GM10248 (cell line): ENCODE measurements around the gene UBE2F.

Source experiments
- CTCF ChIA-PET: fragments of 300-600 bp; sonication (Branson Sonifier 250); formaldehyde crosslinking; extraction: SDS; loops from one replicate; lab custom pipeline; 2021; ENCODE audit warnings: antibody characterized with exemption; lab: Yijun Ruan, JAX
- POLR2A ChIA-PET: fragments of 350-650 bp; sonication (Branson Sonifier 250); formaldehyde crosslinking; extraction: SDS; loops from one replicate; lab custom pipeline; 2020; ENCODE audit warnings: antibody characterized with exemption; lab: Yijun Ruan, JAX
- DNase-seq: peaks from one replicate; pipeline ENCODE4 v3.0.0; 2012; ENCODE audit errors: extremely low spot score
- TF ChIP-seq, protein P1 (sequence below): IDR thresholded peaks from 2 replicates; pipeline ENCODE4 v1.5.1; 2012; ENCODE audit warnings: mild to moderate bottlenecking, low read depth; ENCODE audit errors: extremely low read depth, missing control alignments, control extremely low read depth

Gene UBE2F, protein sequence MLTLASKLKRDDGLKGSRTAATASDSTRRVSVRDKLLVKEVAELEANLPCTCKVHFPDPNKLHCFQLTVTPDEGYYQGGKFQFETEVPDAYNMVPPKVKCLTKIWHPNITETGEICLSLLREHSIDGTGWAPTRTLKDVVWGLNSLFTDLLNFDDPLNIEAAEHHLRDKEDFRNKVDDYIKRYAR

GRCh38 chr2:237966565-237967462 is at the start of gene UBE2F:
Gene UBE2F, plus strand, starts transcription at chr2:237967014. Its CDS starts 6,094 bp downstream, at chr2:237973108.
- TF ChIP-seq, protein P1, sequence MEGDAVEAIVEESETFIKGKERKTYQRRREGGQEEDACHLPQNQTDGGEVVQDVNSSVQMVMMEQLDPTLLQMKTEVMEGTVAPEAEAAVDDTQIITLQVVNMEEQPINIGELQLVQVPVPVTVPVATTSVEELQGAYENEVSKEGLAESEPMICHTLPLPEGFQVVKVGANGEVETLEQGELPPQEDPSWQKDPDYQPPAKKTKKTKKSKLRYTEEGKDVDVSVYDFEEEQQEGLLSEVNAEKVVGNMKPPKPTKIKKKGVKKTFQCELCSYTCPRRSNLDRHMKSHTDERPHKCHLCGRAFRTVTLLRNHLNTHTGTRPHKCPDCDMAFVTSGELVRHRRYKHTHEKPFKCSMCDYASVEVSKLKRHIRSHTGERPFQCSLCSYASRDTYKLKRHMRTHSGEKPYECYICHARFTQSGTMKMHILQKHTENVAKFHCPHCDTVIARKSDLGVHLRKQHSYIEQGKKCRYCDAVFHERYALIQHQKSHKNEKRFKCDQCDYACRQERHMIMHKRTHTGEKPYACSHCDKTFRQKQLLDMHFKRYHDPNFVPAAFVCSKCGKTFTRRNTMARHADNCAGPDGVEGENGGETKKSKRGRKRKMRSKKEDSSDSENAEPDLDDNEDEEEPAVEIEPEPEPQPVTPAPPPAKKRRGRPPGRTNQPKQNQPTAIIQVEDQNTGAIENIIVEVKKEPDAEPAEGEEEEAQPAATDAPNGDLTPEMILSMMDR, result no peak
- CTCF ChIA-PET, result no interaction called here
- peak; percentile 99 for DNase-seq
- POLR2A ChIA-PET, result no interaction called here

DNA sequence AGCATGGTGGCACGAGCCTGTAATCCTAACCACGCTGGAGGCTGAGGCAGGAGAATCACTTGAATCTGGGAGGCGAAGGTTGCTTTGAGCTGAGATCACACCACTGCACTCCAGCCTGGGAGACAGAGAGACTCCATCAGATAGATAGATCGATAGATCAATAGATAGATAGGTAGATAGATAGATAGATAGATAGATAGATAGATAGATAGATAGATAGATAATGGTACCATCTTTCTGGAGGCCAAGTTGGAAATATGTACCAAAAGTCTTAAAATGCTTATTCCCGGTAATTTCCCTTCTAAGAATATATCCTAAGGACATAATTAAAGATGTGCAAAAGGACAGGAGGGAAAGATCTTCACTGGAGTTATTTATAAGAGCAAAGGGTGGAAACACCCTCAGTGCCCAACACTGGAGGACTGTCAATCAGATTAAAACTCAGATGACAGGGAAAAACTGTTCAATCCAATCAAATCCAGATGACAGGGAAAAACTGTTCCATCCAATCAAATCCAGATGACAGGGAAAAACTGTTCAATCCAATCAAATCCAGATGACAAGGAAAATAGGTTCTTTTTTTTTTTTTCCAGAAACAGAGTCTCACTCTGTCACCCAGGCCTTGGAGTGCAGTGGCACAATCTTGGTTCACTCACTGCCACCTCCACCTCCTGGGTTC is 49.0 kb upstream of the UBE2F start:
- no peak for DNase-seq
- POLR2A ChIA-PET, result no interaction called here
- CTCF ChIA-PET, result no interaction called here
- TF ChIP-seq, protein P1, result no peak

- CTCF ChIA-PET, result no interaction called here
- TF ChIP-seq, protein P1, result no peak
- POLR2A ChIA-PET, result no interaction called here
- no peak for DNase-seq
These were observed 47.2 kb upstream of the UBE2F start for GRCh38 chr2:237919593-237919992.

DNA sequence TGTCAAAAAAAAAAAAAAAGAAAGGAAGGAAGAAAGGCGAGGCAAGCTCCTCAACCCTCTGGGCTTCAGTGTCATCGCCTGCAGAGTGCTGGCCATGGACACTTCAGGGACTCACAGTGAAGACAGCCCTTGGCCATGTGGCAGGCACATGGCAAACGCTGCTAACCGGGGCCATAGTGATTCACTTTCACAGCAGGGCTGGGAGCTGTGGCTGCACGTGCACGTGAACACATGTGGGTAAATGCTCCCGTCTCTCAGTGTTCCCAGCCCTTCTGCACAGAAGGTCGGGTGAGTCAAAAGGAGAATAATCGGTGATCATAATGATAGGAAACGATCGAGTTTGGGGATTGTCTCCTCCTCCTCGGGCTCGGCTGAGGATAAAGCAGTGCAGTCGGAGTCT is 46.1 kb upstream of the UBE2F start:
- TF ChIP-seq, protein P1, result no peak
- ChIA-PET POLR2A (no interaction called here), CTCF (no interaction called here)
- no peak for DNase-seq

DNA sequence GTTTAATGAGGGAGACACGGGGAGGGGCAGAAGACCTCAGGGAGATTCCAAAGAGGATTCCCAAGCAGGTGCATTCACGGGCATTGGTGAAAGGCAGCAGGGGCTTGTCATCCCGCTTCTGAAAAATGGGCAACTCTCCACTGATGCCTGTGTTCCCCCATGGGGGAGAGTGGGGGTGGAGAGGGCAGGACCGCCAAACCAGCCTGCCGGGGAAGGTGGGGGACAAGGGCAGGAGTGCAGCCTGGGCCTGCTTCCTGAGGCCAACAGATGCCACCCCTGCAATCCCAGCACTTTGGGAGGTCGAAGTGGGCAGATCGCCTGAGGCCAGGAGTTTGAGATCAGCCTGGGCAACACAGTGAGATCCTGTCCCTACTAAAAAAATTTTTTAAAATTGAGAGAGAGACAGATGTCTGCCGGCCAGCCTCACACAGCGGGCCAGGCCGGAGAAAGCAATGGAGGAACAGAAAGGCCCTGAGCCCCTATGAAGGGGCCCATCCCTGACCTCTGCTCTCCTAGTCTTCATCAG is 44.8 kb upstream of the UBE2F start:
- no peak for DNase-seq
- ChIA-PET POLR2A (no interaction called here), CTCF (interaction anchor here (1.6 kb wide), 1 partner anchor 10 kb away, joined by 6 read pairs; no protein-coding TSS in a partner anchor)
- TF ChIP-seq, protein P1, result no peak
